ENCODE measurements around the gene OR51A4. TPM values are rescaled to one million over a fixed set of nuclear protein-coding genes. Genes with fewer than 3 reads are reported as not detected.
A peak's percentile ranks its signal among the peaks of the same experiment; 100 is the strongest.
"Not testable (repeated sequence)": the region's sequence is repeated elsewhere in the genome, so short reads cannot be mapped to it uniquely, and the experiment has no call there.

OR51A4 gene
- not detected for total RNA-seq

GRCh38 chr11:4947505-4947904, at the start of gene OR51A4:
TSS of gene OR51A4 (minus strand) at chr11:4947605. CDS start at chr11:4947100, 505 bp downstream.
- DNase-seq: no peak

DNA sequence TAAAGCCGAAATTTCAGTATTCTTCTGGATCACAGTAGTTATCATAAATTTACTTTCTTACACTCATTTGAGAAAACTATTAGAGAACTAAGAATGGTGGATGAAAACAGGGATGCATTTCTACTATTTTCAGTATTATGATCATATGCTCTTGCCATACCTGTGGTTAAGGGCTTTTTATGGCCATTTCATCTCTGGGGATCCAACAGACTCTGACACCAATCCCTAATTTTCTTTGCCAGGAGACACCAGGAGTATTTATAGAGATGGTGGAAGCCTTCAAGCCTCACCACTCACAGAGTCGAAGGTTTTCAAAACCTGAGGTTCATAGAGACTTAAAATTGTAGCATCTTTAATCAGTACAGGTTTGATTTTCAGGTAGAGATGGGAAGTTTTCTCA, 47.1 kb upstream of the OR51A4 start, which contains the start of gene OR51L1:
OR51L1 (plus strand) TSS at position 301 of the 400 bp plus-strand sequence. CDS start 4,132 bp downstream, outside the sequence.
- no peak for DNase-seq

GRCh38 chr11:4991060-4991459, 43.7 kb upstream of the OR51A4 start:
- peak; percentile 3 for DNase-seq

- DNase-seq: no peak
Observed at GRCh38 chr11:4983841-4984240, 36.4 kb upstream of the OR51A4 start.

- DNase-seq: no peak
Observed at GRCh38 chr11:4982678-4983077, 35.3 kb upstream of the OR51A4 start.

DNA sequence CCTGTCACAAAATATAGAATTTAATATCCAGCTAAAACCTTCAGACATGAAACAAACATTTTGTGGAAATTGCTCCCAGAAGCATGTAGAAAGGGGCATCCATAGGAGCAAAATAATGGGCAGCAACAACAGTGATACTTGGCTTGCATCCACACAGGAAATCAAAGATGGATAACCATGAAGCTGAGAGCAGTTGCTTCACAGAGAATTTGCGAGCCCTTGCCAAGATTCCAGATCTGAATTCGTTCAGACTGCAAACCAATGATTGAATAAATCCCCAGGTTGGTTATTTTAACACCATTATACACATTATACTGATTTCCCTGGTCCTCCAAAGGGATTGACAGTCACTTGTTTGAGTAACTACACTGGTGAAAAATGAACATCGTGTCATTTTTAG, 31.6 kb upstream of the OR51A4 start:
- DNase-seq: peak; percentile 84

DNA sequence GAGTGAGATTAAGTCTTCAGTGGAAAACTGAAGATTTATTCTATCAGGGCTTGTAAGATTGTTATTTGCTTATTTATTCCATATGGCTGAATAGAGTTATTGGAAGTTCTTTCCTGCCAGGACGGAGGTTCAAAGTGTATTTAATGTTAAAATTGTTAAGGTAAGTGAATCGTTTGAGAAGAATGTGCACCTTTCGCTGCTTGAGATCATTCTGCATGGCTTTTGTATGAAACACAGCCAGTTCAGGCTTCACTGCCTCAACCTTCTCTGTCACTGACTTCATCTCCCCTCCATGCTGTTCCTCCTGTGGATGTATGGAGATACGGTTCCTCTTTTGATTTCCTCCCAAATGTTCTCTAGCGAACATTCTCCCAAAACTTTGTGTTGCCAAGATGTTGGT, 28.0 kb upstream of the OR51A4 start:
- no peak for DNase-seq

DNA sequence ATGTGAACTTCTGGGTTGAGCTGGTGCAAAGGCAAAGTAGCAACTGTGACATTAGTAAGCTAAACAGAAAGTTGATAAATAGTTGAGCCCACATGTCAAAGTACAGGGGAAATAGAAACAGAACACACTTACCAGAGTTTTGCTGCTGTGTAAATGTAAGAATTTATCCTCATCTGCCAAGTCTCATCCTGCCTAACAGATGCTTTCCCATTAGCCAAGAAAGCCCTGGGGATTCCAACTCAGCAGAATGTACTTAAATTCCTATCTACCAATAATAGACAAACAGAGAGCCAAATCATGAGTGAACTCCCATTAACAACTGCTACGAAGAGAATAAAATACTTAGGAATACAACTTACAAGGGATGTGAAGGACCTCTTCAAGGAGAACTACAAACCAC, 15.4 kb upstream of the OR51A4 start:
- DNase-seq: peak; percentile 56

GRCh38 chr11:4960877-4961276, 13.5 kb upstream of the OR51A4 start:
- no peak for DNase-seq

GRCh38 chr11:4957396-4957795, 10.0 kb upstream of the OR51A4 start:
- DNase-seq: no peak

- not testable (repeated sequence) for DNase-seq
Observed at GRCh38 chr11:4955613-4956012, 8.2 kb upstream of the OR51A4 start, which contains the start of gene OR51A2. TSS of gene OR51A2 (minus strand) at chr11:4955713. CDS start at chr11:4955713, 0 bp downstream.

DNA sequence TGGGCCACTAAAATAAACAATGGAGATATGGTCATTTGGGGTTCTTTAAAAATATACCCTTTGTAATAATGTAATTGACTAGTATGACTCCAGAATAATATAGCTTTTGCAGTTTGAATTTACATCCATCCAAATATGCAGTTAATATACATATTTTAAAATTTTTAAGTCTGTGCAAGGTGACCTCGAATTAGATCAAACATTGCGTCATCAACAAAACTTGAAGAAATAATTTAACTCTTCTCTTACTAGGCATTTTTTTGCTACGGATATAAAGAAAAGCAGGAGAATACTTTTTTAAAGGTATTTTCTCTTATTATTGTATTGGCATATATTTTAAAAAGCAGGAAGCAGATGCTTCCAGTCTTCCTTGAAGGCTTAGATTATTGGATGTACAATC, 10.7 kb downstream of the OR51A4 start:
- DNase-seq: no peak

DNA sequence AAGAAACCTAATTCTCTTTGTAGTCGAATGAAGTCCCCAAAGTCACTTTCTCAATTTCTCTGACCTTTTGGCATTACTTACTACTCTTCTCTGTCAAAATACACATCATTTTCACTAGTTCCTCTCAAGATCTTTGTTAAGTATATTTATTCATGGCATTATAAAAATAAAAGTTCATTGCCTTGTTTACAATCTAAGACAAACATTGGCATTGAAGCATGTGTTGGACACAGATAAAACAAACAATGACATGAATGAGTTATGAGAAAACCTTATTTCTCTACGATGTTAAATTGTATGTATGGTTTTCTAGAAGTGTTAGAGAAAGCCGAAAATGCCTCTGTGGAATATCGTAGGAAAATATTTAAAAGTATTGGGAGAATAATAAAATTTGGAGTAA, 14.7 kb downstream of the OR51A4 start:
- DNase-seq: no peak

GRCh38 chr11:4926608-4927007, 20.8 kb downstream of the OR51A4 start:
- no peak for DNase-seq

DNA sequence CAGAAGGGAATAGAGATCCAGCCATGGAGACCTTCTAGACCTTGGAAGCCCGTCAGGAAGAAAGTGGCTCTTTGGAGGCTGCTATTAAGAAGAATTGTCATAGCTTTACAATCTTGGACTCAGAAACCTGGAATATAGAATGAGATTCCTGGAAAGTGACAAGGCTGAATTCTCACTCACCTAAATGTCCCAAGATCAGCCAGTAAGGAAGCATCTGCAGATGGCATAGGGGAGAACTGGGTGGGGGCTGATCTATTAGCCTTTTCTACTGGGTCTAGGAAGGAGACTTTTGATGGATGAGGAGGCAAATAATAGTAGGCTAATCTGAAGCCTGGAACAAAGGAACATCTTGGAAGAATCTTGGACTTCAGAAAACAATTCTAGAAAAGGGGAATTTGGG, 23.2 kb downstream of the OR51A4 start, which contains the start of gene OR51G1:
OR51G1 (minus strand) TSS at position 101 of the 400 bp plus-strand sequence; CDS start at position 101, 0 bp downstream.
- DNase-seq: no peak

DNA sequence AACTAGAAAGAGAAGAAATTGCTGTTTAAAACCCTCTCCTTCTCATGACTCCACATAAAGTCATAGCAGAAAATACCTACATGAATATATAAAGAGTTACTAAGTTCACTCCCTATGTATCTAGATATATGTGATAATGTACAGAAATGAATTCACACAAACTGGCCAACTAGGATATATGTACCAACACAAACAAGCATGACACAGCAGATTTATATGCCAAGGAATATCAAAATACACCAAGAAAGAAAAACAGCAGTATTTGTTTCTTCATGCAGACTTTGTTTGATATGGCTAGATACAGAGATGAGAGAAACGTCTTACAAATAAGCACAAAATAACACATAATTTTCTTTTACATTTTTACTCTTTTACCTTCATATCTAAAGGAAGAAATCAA, 25.1 kb downstream of the OR51A4 start:
- no peak for DNase-seq

- DNase-seq: no peak
Observed at GRCh38 chr11:4921796-4922195, 25.6 kb downstream of the OR51A4 start.

- no peak for DNase-seq
Observed at GRCh38 chr11:4919250-4919649, 28.2 kb downstream of the OR51A4 start, which contains the start of gene OR51G2. TSS of gene OR51G2 (minus strand) at chr11:4919350. CDS start at chr11:4915663, 3,687 bp downstream.

GRCh38 chr11:4916581-4916980, 30.8 kb downstream of the OR51A4 start:
- DNase-seq: peak; percentile 0

GRCh38 chr11:4903484-4903883, 43.9 kb downstream of the OR51A4 start, which contains the start of gene OR51A7:
TSS of gene OR51A7 (plus strand) at chr11:4903783. CDS start at chr11:4907370, 3,587 bp downstream.
- no peak for DNase-seq

All from tongue (tissue), 2 donors.